ENCODE data around the gene PROX1. TPM values are rescaled to one million over a fixed set of nuclear protein-coding genes. Genes with fewer than 3 reads are reported as not detected.

Gene PROX1
- total and polyA plus RNA-seq, 8 donors, result 0.23 to 6.1 (median 2.7) TPM

DNA sequence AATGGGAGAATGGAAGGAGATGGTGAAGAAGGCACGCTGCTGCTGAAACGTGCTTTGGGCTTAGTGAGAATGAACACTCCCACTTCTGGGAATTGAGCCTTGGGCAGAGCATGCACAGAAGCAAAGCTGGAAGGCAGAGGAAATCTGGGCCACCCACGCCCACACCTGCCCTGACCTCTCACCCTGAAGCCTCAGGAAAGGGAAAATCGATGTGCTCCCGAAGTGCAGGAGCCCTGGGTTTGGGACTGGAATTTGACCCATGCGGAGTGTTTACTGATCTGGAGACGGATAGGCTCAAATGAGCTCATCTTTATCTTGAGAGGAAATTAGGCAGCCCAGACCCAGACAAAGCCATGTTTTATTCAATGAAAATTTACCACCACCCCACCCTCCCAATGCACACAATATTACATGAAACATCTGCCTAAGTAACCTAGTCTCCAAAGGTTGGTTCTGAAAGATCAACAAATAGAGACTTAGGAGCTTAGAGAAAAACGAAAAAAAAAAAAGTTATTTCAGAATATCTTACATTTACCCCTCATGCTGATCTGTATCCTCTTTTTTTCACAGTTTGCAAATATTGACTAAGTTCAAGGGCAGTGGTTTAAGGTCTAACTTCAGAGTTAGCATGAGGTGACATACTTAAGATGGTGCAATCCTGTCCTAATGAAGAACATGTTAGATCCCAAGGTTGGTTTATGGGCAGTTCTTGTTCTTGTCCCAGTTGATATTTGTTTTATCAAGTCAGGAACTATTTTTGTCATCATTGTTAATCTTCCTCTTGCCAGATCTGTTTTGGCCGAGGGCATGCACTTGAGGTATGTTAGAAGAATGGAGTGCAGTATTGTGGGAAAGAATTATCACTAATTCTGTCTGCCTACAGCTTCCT lies 63.0 kb downstream of the PROX1 start:
- Histone ChIP-seq H3K9me3 (peaks cover 0 to 16% (median 7%) of the 10 kb centered on the region in 4 donors), H3K36me3 (no peaks in the 10 kb centered on the region), H3K4me1 (no peaks in the 10 kb centered on the region), H3K27me3 (no peaks in the 10 kb centered on the region), H3K4me3 (no peak overlapping the region), H3K27ac (no peak overlapping the region)
- intact Hi-C loops (cut with DNase I; ENCODE audit: low total_unique reads), result no loop called here
- no peak for TF ChIP-seq POLR2AphosphoS5 (IDR thresholded peaks at IDR 0.05)
- no peak for TF ChIP-seq EP300 (IDR thresholded peaks at IDR 0.05)
- no peak for TF ChIP-seq POLR2A (IDR thresholded peaks at IDR 0.05)
- TF ChIP-seq, protein P1, sequence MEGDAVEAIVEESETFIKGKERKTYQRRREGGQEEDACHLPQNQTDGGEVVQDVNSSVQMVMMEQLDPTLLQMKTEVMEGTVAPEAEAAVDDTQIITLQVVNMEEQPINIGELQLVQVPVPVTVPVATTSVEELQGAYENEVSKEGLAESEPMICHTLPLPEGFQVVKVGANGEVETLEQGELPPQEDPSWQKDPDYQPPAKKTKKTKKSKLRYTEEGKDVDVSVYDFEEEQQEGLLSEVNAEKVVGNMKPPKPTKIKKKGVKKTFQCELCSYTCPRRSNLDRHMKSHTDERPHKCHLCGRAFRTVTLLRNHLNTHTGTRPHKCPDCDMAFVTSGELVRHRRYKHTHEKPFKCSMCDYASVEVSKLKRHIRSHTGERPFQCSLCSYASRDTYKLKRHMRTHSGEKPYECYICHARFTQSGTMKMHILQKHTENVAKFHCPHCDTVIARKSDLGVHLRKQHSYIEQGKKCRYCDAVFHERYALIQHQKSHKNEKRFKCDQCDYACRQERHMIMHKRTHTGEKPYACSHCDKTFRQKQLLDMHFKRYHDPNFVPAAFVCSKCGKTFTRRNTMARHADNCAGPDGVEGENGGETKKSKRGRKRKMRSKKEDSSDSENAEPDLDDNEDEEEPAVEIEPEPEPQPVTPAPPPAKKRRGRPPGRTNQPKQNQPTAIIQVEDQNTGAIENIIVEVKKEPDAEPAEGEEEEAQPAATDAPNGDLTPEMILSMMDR (IDR thresholded peaks at IDR 0.05), result no peak
- 27 to 36% (median 31%) methylated on average over 9 of the region's 9 CpGs for WGBS, 5 donors
- no peak for DNase-seq

DNA sequence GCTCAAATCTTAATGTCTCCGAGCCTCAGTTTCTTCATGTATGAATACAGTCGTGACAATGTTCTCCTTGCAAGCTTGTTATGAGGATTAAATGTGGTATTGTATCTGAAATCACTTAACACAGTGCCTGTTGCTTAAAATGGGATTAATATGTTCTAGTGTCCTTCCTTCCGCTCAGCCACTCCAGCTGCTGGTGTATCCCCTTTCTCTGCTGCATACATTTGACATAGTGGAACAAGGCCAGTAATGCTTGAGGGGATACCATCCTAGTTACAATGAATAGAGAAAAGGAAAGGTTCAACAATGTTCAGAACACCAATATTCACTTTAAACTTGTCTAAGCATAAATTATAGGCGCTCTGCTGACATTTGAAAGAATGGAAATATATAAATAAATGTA lies 64.0 kb downstream of the PROX1 start:
- intact Hi-C loops (cut with DNase I; ENCODE audit: low total_unique reads), result no loop called here
- Histone ChIP-seq H3K9me3 (peaks cover 0 to 16% (median 7%) of the 10 kb centered on the region in 4 donors), H3K27me3 (no peaks in the 10 kb centered on the region), H3K27ac (no peak overlapping the region), H3K4me3 (no peak overlapping the region), H3K4me1 (no peaks in the 10 kb centered on the region), H3K36me3 (no peaks in the 10 kb centered on the region)
- no peak for DNase-seq
- TF ChIP-seq POLR2A (IDR thresholded peaks at IDR 0.05) (no peak), POLR2AphosphoS5 (IDR thresholded peaks at IDR 0.05) (no peak), EP300 (IDR thresholded peaks at IDR 0.05) (no peak)
- TF ChIP-seq, protein P1 (IDR thresholded peaks at IDR 0.05), result no peak
- 90 to 97% (median 93%) methylated on average over 4 of the region's 4 CpGs for WGBS, 5 donors

DNA sequence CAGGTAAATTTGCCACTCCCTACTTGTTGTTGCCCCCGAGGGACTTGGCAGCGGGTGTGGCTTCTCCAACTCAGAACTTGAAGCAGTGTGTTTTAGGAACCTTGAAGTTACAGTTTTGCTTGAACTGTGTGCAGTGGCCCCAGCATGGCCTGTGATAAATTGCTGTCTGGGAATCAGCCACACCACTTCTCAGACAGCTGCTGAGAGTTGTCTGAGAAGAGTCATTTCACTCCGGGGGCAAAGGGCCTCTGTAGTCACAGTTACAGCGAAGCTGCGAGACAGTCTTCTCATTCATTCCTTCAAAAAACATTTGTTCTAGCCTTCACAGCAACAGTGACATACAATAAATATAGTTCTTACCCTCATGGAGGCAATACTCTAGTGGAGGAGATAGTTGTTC lies 70.3 kb downstream of the PROX1 start:
- no peak for DNase-seq
- 63 to 76% (median 72%) methylated on average over 5 of the region's 5 CpGs for WGBS, 5 donors

DNA sequence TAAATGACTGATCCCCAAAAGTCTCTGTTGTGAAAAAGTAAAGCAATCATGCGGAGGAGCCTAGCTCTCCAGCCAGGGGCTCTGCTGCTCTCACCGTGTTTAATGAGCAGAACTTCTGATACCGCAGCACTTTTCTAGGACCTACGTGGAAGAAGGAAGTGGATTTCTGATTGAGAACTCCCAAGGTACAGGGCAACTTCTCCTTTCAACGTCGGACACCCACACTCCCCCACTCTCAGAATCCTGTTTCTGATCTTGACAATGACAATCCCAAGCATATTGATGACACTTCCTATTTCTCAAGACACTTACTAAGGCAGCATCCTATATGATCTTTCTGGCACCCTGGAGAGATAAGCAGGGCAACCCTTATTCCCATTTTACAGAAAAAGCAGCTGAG lies 78.4 kb downstream of the PROX1 start:
- Histone ChIP-seq H3K27ac (no peak overlapping the region), H3K4me1 (no peaks in the 10 kb centered on the region), H3K36me3 (no peaks in the 10 kb centered on the region), H3K4me3 (no peak overlapping the region), H3K9me3 (no peaks in the 10 kb centered on the region), H3K27me3 (no peaks in the 10 kb centered on the region)
- TF ChIP-seq POLR2A (IDR thresholded peaks at IDR 0.05) (no peak), POLR2AphosphoS5 (IDR thresholded peaks at IDR 0.05) (no peak), EP300 (IDR thresholded peaks at IDR 0.05) (no peak)
- TF ChIP-seq, protein P1 (IDR thresholded peaks at IDR 0.05), result no peak
- 68 to 81% (median 75%) methylated on average over 6 of the region's 6 CpGs for WGBS, 5 donors
- intact Hi-C loops (cut with DNase I; ENCODE audit: low total_unique reads), result no loop called here
- no peak for DNase-seq

More for the DNA sequence above, 70.3 kb downstream of the PROX1 start:
- TF ChIP-seq POLR2AphosphoS5 (IDR thresholded peaks at IDR 0.05) (no peak), POLR2A (IDR thresholded peaks at IDR 0.05) (no peak), EP300 (IDR thresholded peaks at IDR 0.05) (no peak)
- TF ChIP-seq, protein P1 (IDR thresholded peaks at IDR 0.05), result no peak
- Histone ChIP-seq H3K4me3 (no peak overlapping the region), H3K27ac (no peak overlapping the region), H3K27me3 (no peaks in the 10 kb centered on the region), H3K36me3 (no peaks in the 10 kb centered on the region), H3K9me3 (no peaks in the 10 kb centered on the region), H3K4me1 (no peaks in the 10 kb centered on the region)
- intact Hi-C loops (cut with DNase I; ENCODE audit: low total_unique reads), result no loop called here
